GM19395 (cell line): ENCODE data around the gene CPPED1.
"Not testable (repeated sequence)": the region's sequence is repeated elsewhere in the genome, so short reads cannot be mapped to it uniquely, and the experiment has no call there.

Source experiments
- ATAC-seq: cut with Tn5 transposase; IDR thresholded peaks from one replicate; pipeline ENCODE4 v1.9.1; 2021; ENCODE audit warnings: mild to moderate bottlenecking, moderate library complexity; ENCODE audit not compliant: unreplicated experiment

Gene CPPED1

GRCh38 chr16:12803203-12804093 lies at the start of gene CPPED1:
CPPED1 (minus strand) TSS chr16:12803887; CDS start chr16:12803776, 111 bp downstream.
- peak; percentile 88 for ATAC-seq

DNA sequence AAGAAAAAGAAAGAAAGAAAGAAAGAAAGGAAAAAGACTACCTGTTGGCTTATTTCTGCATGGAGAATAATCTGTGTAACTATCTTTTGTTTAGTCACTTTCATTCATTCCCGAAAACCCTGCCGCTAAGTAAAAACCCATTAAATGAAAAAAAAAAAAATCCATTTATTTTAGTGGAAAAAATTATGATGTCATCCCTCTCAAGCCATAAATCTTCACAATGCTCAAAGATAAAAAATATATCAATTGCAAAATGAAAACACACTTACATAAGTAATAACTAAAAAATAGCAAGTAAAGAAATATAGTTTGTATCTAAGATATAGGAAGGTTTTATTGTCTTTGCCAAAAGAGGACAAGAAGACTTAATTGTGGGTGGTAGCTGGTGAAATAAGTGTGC lies 46.5 kb upstream of the CPPED1 start:
- ATAC-seq = no peak

- ATAC-seq = no peak
These were observed 42.9 kb upstream of the CPPED1 start for GRCh38 chr16:12846592-12846991.

GRCh38 chr16:12845282-12845681 lies 41.6 kb upstream of the CPPED1 start:
- no peak for ATAC-seq

DNA sequence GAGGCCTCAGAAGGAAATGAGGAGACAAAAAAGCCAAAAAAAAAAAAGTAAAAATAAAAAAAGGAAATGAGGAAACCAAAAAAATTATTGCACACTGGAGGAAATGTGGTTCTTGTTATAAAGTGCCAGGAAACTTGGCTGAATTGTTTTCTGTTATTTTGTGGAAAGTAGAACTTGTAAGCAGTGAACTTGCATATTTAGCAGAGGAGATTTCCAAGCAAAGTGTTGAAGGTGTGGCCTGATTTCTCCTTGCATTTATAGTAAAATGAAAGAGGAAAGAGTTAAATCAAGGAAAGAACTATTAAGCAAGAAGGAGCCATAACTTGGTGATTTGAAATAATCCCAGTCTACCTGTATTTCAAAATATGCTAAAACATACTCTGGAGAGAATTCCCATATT lies 34.1 kb upstream of the CPPED1 start:
- no peak for ATAC-seq

- no peak for ATAC-seq
These were observed 33.6 kb upstream of the CPPED1 start for GRCh38 chr16:12837291-12837690.

DNA sequence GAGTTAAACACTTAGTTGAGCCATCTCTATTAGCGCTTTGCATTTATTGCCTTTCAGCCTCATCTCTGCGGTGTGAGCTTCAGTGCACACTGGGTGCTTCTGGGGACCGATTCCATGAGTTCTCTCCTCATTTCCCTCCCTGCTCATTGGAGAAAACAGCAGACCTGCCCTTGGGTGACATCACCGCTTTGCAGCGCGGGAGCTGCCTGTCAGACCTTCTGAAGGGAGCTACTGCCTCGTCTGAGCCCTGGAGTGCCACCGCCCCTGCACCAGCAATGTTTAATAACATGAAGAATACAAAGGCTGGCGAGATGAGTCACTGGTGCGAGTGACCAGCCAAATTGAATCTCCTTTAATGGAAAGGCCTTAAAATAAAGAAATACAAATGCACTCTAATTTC lies 30.2 kb upstream of the CPPED1 start:
- ATAC-seq = no peak

- ATAC-seq = no peak
These were observed 25.6 kb upstream of the CPPED1 start for GRCh38 chr16:12829096-12829888.

DNA sequence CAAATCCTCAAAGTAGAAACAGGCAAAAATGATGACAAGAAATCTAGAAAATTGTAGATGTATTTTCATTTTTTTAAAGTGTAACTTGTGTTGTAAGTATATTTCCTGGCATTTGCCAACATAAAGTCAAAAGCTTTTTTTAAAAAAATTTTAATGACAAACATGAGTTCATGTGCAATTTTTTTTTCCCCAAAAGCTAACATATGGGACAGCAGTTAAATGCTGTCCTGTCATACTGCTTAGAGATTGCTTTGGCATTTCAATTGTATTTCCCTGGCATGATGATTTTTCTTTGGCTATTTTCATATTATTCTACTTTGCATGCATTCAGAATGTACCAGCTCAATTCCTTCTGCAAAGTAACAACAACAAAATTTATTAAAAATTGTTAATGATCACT lies 24.5 kb upstream of the CPPED1 start:
- no peak for ATAC-seq

- ATAC-seq = no peak
These were observed 22.9 kb upstream of the CPPED1 start for GRCh38 chr16:12826559-12826958.

DNA sequence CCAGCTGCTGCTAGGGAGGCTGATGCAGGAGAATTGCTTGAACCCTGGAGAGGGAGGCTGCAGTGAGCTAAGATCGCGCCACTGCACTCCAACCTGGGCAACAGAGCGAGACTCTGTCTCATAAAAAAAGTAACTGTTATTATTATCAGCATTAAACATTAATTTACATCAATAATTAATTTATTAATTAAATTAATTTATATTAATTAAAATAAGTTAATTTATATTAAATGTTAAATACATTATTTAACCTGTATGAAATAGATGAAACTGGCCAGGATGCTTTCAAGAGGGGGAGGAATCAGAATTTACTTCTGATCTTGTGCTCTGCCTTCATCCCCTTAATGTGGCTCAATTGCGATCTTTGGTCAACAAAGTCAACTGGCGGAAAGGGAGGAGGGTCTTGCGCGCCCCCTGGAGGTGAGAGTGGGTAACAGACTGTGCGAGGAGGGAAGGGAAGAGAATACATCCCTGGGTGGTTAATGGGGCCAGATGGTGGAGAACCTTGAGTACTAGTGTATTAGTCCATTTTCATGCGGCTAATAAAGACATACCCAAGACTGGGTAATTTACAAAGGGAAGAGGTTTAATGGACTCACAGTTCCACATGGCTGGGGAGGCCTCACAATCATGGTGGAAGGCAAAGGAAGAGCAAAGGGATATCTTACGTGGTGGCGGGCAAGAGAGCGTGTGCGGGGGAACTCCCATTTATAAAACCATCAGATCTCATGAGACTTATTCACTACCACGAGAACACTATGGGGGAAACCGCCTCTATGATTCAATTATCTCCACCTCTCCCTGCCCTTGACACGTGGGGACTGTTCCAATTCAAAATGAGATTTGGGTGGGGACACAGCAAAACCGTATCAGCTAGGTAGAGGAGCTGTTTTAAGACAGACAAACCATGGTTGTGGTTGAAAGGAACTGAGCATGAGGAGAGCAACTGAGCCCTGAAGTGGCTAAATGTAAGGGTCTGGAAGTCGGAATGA lies 15.7 kb upstream of the CPPED1 start:
- ATAC-seq = no peak

- ATAC-seq = no peak
These were observed 14.6 kb upstream of the CPPED1 start for GRCh38 chr16:12818326-12818725.

DNA sequence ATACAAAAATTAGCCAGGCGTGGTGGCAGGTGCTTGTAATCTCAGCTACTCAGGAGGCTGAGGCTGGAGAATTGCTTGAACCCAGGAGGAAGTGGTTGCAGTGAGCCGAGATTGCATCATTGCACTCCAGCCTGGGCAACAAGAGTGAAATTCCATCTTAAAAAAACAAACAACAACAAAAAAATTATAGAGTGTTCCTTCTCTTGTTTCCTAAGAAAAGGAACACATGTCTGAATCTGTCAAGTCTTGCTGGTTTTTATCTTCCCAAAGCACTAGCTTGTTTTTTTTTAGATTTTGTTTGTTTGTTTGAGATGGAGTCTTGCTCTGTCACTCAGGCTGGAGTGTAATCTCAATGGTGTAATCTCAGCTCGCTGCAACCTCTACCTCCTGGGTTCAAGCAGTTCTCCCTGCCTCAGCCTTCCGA lies 13.1 kb upstream of the CPPED1 start:
- not testable (repeated sequence) for ATAC-seq

DNA sequence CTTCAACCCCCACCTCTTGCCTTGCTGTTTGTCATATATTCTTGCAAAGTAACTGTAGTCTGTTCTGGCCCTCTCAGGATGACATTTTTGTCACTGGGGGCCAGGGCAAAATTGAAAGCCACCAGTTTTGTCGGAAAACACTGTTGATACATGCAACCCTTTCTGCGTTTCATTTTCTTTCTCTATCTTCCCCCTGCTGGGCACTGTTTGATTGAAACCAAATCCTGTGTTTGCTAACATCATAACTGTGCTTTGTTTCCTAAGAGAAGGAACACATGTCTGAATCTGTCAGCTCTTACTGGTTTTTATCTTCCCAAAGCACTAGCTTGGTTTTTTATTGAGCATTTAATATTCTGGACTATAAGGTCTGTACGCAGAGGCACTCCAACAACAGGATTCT lies 11.7 kb upstream of the CPPED1 start:
- ATAC-seq = no peak

DNA sequence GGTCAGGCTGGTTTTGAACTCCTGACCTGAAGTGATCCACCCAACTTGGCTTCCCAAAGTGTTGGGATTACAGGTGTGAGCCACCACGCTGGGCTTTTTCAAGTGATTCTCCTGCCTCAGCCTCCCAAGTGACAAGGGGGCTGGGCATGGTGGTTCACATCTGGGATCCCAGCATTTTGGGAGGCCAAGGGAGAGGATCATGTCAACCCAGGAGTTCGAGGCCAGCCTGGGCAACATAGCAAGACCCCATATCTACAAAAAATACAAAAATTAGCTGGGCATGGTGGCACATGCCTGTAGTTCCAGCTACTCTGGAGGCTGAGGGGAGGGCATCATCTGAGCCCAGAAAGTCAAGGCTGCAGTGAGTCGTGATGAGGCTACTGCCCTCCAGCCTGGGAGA lies 10.0 kb upstream of the CPPED1 start:
- not testable (repeated sequence) for ATAC-seq

GRCh38 chr16:12813321-12813720 lies 9.6 kb upstream of the CPPED1 start:
- not testable (repeated sequence) for ATAC-seq

DNA sequence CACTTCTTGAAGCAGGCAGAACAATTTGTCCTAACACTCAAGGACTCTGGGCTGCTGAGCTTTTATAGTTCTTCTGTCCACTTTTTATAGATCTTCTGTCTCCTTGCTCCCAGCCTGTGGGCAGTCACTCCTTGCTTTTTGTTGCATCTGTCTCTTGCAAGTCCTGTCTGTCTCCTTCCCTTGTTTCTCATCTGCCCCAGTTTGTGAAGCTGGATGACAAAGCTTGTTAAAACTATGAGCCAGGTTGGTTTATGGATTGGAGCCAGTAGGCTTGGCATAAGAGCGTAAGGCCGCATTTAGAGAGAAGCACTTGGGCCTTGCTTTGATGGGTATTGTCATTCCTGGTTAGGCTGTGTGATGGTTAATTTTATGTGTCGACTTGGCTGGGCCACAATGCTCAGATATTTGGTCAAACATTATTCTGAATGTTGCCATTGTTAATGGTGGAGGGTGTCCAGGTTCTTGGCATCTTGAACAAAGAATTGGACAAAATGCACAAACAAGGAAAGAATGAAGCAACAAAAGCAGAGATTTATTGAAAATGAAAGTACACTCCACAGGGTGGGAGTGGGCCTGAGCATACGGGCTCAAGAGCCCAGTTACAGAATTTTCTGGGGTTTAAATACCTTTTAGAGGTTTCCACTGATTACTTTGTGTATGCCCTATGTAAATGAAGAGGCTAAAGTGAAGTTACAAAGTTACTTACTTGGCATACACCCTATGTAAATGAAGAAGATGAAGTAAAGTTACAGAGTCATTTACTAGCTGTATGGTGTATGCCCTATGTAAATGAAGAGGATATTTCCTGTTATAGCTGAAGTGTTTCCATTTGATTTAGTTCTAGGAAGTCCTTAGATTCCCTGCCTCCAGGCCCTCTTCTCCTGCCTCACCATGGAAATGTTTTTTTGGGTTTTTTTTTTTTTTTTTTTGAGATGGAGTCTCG lies 8.0 kb upstream of the CPPED1 start:
- ATAC-seq = no peak

DNA sequence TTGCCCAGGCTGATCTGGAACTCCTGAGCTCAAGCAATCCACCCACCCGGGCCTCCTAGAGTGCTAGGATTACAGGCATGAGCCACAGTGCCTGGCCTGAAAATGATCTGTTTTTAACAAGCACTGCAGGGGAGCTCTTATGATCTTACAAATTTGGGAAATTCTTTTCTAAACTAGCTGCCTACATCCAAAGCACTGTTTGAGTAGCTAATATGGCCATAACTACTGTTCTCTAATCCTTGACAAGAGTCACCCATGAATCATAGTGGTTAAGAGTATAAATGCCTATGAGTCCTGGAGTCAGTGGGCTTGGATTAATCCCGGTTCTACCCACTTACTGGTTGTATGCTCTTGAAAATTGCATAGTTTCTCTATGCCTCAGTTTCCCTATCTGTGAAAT lies 1.4 kb upstream of the CPPED1 start:
- no peak for ATAC-seq

- ATAC-seq = no peak
These were observed 708 bp upstream of the CPPED1 start for GRCh38 chr16:12804395-12804794.

GRCh38 chr16:12802661-12803060 lies 1.0 kb downstream of the CPPED1 start:
- no peak for ATAC-seq
